Measurements from ENCODE around the gene LRP5. TPM values are rescaled to one million over a fixed set of nuclear protein-coding genes. Genes with fewer than 3 reads are reported as not detected.

The LRP5 gene
- 15.1 TPM for total RNA-seq

GRCh38 chr11:68312117-68312779 lies at the start of gene LRP5:
TSS of gene LRP5 (plus strand) at chr11:68312591. CDS start at chr11:68312715, 124 bp downstream.
- DNase-seq = no peak

- no peak for DNase-seq
Measured at GRCh38 chr11:68263444-68264035, 48.9 kb upstream of the LRP5 start.

- no peak for DNase-seq
Measured at GRCh38 chr11:68264244-68264643, 48.1 kb upstream of the LRP5 start.

GRCh38 chr11:68264741-68265540 lies 47.5 kb upstream of the LRP5 start:
- no peak for DNase-seq

- DNase-seq = peak; percentile 14
Measured at GRCh38 chr11:68266121-68266891, 46.1 kb upstream of the LRP5 start.

- DNase-seq = no peak
Measured at GRCh38 chr11:68266936-68267880, 45.2 kb upstream of the LRP5 start.

- DNase-seq = no peak
Measured at GRCh38 chr11:68267881-68268240, 44.5 kb upstream of the LRP5 start.

GRCh38 chr11:68269414-68270081 lies 42.8 kb upstream of the LRP5 start:
- no peak for DNase-seq

- no peak for DNase-seq
Measured at GRCh38 chr11:68270196-68271022, 42.0 kb upstream of the LRP5 start.

GRCh38 chr11:68271023-68271780 lies 41.2 kb upstream of the LRP5 start:
- peak; percentile 23 for DNase-seq

GRCh38 chr11:68271781-68272608 lies 40.4 kb upstream of the LRP5 start, which contains the start of gene C11orf24:
TSS of gene C11orf24 (minus strand) at chr11:68271973. CDS start at chr11:68263767, 8,206 bp downstream.
- peak; percentile 93 for DNase-seq

GRCh38 chr11:68273026-68273738 lies 39.2 kb upstream of the LRP5 start:
- DNase-seq = no peak

GRCh38 chr11:68274306-68274705 lies 38.1 kb upstream of the LRP5 start:
- no peak for DNase-seq

- DNase-seq = no peak
Measured at GRCh38 chr11:68275721-68276507, 36.5 kb upstream of the LRP5 start.

GRCh38 chr11:68276861-68277260 lies 35.5 kb upstream of the LRP5 start:
- no peak for DNase-seq

GRCh38 chr11:68279676-68280075 lies 32.7 kb upstream of the LRP5 start:
- DNase-seq = no peak
